GM18907 (cell line): ENCODE data around the gene COQ3.

Source experiments
- ATAC-seq: cut with Tn5 transposase; IDR thresholded peaks from one replicate; pipeline ENCODE4 v1.9.1; 2021; ENCODE audit warnings: mild to moderate bottlenecking, moderate library complexity; ENCODE audit not compliant: unreplicated experiment

COQ3 gene

DNA sequence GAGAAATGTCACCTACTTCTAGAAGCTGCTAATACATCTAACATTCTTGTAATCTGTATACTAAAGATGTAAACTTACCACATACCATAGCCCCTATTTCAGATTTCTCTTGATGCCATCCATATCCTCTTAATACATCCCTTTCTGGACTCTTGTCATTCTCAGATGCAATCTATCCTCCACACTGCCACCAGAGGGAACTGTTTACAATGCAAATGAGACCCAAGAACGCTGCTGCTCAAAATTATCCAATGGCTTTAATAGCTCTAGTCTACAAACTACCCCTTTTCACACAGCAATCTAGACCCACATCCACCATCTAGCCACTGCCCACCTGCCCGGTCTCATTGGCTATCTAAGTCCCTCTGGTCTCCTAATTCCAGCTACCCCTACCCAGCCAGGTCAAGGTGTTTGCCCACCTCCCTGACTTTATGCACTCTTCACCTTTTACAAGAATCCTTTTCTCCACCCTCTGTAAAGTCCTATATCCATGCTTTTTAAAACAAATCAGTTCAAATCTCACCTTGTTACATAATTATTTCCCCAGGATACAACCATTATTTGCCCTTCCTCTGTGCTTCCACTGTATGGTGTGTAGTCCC is 59.4 kb downstream of the COQ3 start:
- peak; percentile 45 for ATAC-seq

DNA sequence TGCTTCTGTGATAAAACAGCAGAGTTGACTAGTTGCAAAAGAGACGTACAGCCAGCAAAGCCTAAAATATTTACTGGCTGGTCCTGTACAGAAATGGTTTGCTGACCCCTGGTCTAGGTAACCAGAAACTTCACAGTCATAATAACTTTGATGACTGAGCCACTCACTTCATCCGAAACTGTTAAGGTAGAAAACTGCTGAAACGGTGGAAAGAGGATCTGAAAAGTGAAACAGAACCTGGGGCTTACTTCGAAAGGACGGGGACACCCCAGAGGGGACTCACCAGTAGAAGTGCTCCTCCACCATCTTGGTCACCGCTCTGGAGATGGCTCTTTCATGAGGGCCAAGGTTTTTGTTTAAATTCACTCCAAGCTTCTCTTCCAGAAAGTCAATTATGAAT is 60.9 kb downstream of the COQ3 start:
- ATAC-seq: peak; percentile 93

- ATAC-seq: no peak
These were observed 62.5 kb downstream of the COQ3 start for GRCh38 chr6:99331531-99331930.

DNA sequence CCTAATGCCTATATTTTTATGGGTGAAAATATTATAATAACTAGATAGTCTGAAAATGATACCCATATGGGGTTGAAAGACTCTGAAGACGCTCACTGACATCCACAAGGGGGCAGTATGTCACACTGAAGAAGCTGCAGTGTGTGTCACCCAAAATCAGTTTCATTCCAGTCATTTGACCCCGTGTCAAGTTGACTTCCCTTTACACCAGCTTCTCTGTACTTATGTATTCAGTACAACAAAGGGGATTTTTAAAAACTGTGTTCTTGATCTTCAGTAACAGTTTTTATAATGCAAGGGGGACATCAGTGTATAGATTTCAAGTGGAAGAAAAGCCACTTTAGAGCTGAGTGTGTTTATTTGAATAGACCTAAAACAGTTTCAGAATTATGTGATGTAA is 63.8 kb downstream of the COQ3 start:
- ATAC-seq: peak; percentile 82

DNA sequence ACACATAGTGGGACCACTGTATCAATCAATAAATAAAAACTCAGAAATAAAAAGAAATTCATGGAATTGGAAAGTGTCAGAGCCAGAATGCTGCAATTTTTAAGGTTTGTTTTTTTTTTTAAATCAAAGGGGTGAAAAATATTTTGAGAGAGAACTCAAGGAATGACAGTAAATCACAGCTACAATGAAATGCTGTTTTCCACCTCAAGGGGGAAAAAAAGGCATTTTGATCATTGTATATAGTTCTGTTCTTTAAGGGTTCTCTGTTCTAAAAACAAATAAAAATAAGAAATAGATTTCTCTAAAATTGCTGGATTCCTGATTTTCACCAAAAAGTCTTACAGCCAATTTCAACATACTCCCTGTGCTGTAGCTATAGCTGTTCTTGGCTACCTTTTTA is 69.0 kb downstream of the COQ3 start:
- no peak for ATAC-seq
